ENCODE measurements around the gene SYT11.
"Not testable (repeated sequence)": the region's sequence is repeated elsewhere in the genome, so short reads cannot be mapped to it uniquely, and the experiment has no call there.

SYT11 gene

DNA sequence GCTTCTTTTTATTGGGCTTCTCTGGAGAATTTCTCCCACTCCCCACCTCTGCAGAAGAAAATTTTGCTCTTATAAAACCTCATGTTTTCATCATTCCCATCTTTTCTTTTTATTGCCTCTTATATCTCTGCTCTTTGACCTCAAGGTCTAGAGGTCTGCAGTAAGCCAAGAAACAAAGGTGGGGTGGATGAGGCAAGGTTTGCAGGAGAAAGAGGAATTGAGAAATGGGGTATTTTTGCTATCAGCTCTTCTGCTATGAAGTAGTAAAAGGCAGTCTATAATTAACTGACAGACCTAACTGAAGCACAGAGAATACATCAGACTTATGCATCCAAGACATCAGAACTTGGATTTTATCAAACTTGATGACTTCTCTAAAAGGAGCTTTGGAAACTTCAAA is 22.9 kb downstream of the SYT11 start:
- no peaks in the 10 kb centered on the region for H3K36me3 ChIP-seq (ENCODE audit: control insufficient read depth, insufficient read depth, low read length)
- H3K4me1 ChIP-seq (ENCODE audit: control insufficient read depth, insufficient read depth, low read length, poor library complexity, severe bottlenecking), result no peaks in the 10 kb centered on the region
- no peak overlapping the region for H3K27ac ChIP-seq (ENCODE audit: insufficient read depth, low read length, poor library complexity, severe bottlenecking)

GRCh38 chr1:155882766-155883165 is 23.4 kb downstream of the SYT11 start:
- no peak overlapping the region for H3K27ac ChIP-seq (ENCODE audit: insufficient read depth, low read length, poor library complexity, severe bottlenecking)
- no peak for DNase-seq
- no peak overlapping the region for H3K4me3 ChIP-seq (ENCODE audit: insufficient read depth, low read depth, low read length, poor library complexity, severe bottlenecking)
- no peaks in the 10 kb centered on the region for H3K4me1 ChIP-seq (ENCODE audit: control insufficient read depth, insufficient read depth, low read length, poor library complexity, severe bottlenecking)
- no peaks in the 10 kb centered on the region for H3K36me3 ChIP-seq (ENCODE audit: control insufficient read depth, insufficient read depth, low read length)
- H3K27me3 ChIP-seq (replicated peaks; ENCODE audit: control insufficient read depth, insufficient read depth, low read length, poor library complexity, severe bottlenecking), result no peaks in the 10 kb centered on the region
- H3K9me3 ChIP-seq (ENCODE audit: control insufficient read depth, low read length), result no peaks in the 10 kb centered on the region

More for the DNA sequence above, 22.9 kb downstream of the SYT11 start:
- no peak for DNase-seq
- H3K27me3 ChIP-seq (replicated peaks; ENCODE audit: control insufficient read depth, insufficient read depth, low read length, poor library complexity, severe bottlenecking), result no peaks in the 10 kb centered on the region
- no peaks in the 10 kb centered on the region for H3K9me3 ChIP-seq (ENCODE audit: control insufficient read depth, low read length)
- H3K4me3 ChIP-seq (ENCODE audit: insufficient read depth, low read depth, low read length, poor library complexity, severe bottlenecking), result no peak overlapping the region

DNA sequence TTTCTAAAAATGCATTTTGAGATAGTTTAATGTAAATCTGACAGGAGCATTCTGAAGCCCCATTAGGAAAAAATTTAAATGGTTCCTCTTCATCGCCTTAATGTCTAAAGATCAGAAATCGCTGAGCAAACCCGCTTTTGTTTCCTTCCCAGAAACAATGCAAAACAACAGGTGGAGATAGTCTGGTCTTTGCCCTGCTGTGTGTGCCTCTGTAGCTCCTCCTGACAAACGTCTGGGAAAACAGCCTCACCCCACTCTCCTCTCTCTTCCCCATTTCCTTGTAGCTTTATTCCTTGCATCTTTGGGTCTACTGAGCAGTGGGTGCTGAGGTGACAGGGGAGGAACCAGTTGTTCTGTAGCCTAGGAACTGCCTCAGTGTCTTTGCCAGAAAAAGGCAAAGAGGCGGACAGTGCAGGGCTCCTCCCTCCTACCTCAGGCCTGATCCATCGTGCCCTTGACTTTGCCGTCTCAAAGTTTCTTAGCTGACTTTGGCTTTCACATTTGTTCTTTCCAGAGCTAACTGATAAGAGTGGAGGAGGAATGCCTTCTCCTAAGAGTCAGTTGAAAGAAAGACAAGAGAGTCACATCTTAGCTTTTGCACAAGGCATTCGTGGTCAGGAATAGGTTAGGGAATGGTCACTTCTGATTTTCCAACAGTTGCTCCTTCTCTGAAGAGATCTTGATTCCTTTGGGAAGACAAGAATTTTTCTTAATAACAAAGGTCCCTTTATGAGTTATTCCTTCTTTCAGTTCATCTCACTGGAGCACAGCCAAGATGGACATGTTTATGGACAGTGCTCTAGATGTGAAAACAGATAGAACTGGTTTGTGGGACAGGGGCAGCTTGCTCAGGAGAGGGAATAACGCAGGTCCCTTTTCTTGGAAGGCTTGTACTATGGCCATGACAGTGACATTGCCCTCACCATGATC is 24.9 kb downstream of the SYT11 start:
- Histone ChIP-seq H3K36me3 (ENCODE audit: control insufficient read depth, insufficient read depth, low read length) (no peaks in the 10 kb centered on the region), H3K27ac (ENCODE audit: insufficient read depth, low read length, poor library complexity, severe bottlenecking) (no peak overlapping the region), H3K27me3 (replicated peaks; ENCODE audit: control insufficient read depth, insufficient read depth, low read length, poor library complexity, severe bottlenecking) (no peaks in the 10 kb centered on the region), H3K4me1 (ENCODE audit: control insufficient read depth, insufficient read depth, low read length, poor library complexity, severe bottlenecking) (no peaks in the 10 kb centered on the region), H3K9me3 (ENCODE audit: control insufficient read depth, low read length) (no peaks in the 10 kb centered on the region), H3K4me3 (ENCODE audit: insufficient read depth, low read depth, low read length, poor library complexity, severe bottlenecking) (no peak overlapping the region)
- DNase-seq, result no peak

DNA sequence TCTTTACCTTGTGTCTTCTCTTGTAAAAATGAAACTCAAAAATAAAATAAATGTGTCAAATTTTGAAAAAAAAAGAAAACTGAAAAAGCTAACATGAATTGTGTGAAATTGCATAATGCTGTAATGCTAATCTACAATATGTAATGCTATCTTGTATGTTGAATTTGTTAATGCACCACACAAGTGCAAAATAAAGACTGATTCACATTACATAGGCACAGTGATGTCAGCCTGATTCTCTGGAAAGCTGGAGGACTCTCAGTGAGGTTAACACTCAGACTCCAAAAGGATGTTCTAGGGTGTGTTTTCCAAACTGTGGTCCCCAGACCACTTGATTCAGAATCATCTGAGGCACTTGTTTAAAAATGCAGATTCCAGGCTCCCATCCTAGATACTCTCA is 25.6 kb downstream of the SYT11 start:
- no peak for DNase-seq

GRCh38 chr1:155888481-155888880 is 29.1 kb downstream of the SYT11 start:
- Histone ChIP-seq H3K27ac (ENCODE audit: insufficient read depth, low read length, poor library complexity, severe bottlenecking) (no peak overlapping the region), H3K36me3 (ENCODE audit: control insufficient read depth, insufficient read depth, low read length) (no peaks in the 10 kb centered on the region), H3K4me1 (ENCODE audit: control insufficient read depth, insufficient read depth, low read length, poor library complexity, severe bottlenecking) (peaks cover 2% of the 10 kb centered on the region), H3K4me3 (ENCODE audit: insufficient read depth, low read depth, low read length, poor library complexity, severe bottlenecking) (no peak overlapping the region), H3K27me3 (replicated peaks; ENCODE audit: control insufficient read depth, insufficient read depth, low read length, poor library complexity, severe bottlenecking) (no peaks in the 10 kb centered on the region), H3K9me3 (ENCODE audit: control insufficient read depth, low read length) (no peaks in the 10 kb centered on the region)
- DNase-seq, result no peak

More for the DNA sequence above, 25.6 kb downstream of the SYT11 start:
- no peaks in the 10 kb centered on the region for H3K9me3 ChIP-seq (ENCODE audit: control insufficient read depth, low read length)
- no peaks in the 10 kb centered on the region for H3K36me3 ChIP-seq (ENCODE audit: control insufficient read depth, insufficient read depth, low read length)
- no peaks in the 10 kb centered on the region for H3K27me3 ChIP-seq (replicated peaks; ENCODE audit: control insufficient read depth, insufficient read depth, low read length, poor library complexity, severe bottlenecking)
- H3K27ac ChIP-seq (ENCODE audit: insufficient read depth, low read length, poor library complexity, severe bottlenecking), result no peak overlapping the region
- H3K4me3 ChIP-seq (ENCODE audit: insufficient read depth, low read depth, low read length, poor library complexity, severe bottlenecking), result no peak overlapping the region
- no peaks in the 10 kb centered on the region for H3K4me1 ChIP-seq (ENCODE audit: control insufficient read depth, insufficient read depth, low read length, poor library complexity, severe bottlenecking)

DNA sequence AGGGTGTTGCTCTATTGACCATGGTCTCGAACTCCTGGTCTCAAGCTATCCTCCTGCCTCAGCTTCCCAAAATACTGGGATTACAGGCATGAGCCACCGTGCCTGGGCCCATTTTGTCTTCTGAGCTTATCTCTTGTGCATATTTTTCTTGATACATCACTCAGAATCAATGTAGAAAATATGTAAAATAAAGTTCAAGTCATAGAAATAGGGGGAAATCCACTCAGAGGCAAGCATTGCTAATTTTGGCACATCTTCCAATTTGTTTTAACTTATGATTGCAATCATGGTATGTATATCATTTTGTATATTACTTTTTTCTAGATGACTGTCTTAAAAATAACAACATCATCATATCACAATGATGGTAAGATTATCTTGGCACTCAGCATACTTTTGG is 30.2 kb downstream of the SYT11 start:
- no peak for DNase-seq
- Histone ChIP-seq H3K4me1 (ENCODE audit: control insufficient read depth, insufficient read depth, low read length, poor library complexity, severe bottlenecking) (peaks cover 3% of the 10 kb centered on the region), H3K27ac (ENCODE audit: insufficient read depth, low read length, poor library complexity, severe bottlenecking) (no peak overlapping the region), H3K36me3 (ENCODE audit: control insufficient read depth, insufficient read depth, low read length) (no peaks in the 10 kb centered on the region), H3K9me3 (ENCODE audit: control insufficient read depth, low read length) (no peaks in the 10 kb centered on the region), H3K4me3 (ENCODE audit: insufficient read depth, low read depth, low read length, poor library complexity, severe bottlenecking) (no peak overlapping the region), H3K27me3 (replicated peaks; ENCODE audit: control insufficient read depth, insufficient read depth, low read length, poor library complexity, severe bottlenecking) (no peaks in the 10 kb centered on the region)

DNA sequence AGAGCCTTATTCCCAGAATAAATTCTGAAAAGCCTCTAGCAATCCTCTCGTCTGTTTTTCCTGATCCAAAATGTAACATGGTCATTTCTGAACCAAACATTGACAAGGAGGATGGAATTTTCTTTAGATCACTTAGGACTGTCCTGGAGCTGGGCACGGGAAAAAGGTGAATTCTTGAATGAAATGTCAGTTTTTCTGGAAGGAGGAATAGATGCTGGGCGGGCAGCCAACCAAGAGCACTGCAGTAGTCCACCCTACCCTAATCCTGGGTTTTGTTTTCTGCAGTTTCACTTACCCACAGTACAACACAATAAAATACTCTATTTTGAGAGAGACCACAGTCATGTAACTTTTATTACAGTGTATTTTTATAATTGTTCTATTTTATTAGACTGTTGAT is 30.9 kb downstream of the SYT11 start:
- no peaks in the 10 kb centered on the region for H3K27me3 ChIP-seq (replicated peaks; ENCODE audit: control insufficient read depth, insufficient read depth, low read length, poor library complexity, severe bottlenecking)
- H3K9me3 ChIP-seq (ENCODE audit: control insufficient read depth, low read length), result no peaks in the 10 kb centered on the region
- no peaks in the 10 kb centered on the region for H3K36me3 ChIP-seq (ENCODE audit: control insufficient read depth, insufficient read depth, low read length)
- H3K4me3 ChIP-seq (ENCODE audit: insufficient read depth, low read depth, low read length, poor library complexity, severe bottlenecking), result no peak overlapping the region
- no peak for DNase-seq
- no peak overlapping the region for H3K27ac ChIP-seq (ENCODE audit: insufficient read depth, low read length, poor library complexity, severe bottlenecking)
- H3K4me1 ChIP-seq (ENCODE audit: control insufficient read depth, insufficient read depth, low read length, poor library complexity, severe bottlenecking), result peaks cover 3% of the 10 kb centered on the region

DNA sequence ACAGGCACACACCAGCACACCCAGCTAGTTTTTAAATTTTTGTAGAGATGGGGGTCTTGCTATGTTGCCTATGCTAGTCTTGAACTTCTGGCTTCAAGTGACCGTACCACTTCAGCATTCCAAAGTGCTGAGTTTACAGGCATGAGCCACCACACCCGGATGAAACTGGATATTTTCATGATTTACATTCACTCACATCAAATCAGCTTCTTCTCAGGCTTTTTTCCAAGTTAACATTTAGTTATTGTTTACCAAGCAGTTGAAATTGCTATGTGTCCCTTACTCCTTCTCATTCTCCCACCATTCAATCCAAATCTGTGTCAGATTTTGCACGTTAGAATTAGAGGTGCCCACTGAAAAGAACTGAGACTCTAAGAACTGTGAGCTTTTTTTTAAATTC is 33.4 kb downstream of the SYT11 start:
- no peak overlapping the region for H3K4me3 ChIP-seq (ENCODE audit: insufficient read depth, low read depth, low read length, poor library complexity, severe bottlenecking)
- no peaks in the 10 kb centered on the region for H3K9me3 ChIP-seq (ENCODE audit: control insufficient read depth, low read length)
- no peak overlapping the region for H3K27ac ChIP-seq (ENCODE audit: insufficient read depth, low read length, poor library complexity, severe bottlenecking)
- peaks cover 3% of the 10 kb centered on the region for H3K4me1 ChIP-seq (ENCODE audit: control insufficient read depth, insufficient read depth, low read length, poor library complexity, severe bottlenecking)
- no peaks in the 10 kb centered on the region for H3K36me3 ChIP-seq (ENCODE audit: control insufficient read depth, insufficient read depth, low read length)
- no peaks in the 10 kb centered on the region for H3K27me3 ChIP-seq (replicated peaks; ENCODE audit: control insufficient read depth, insufficient read depth, low read length, poor library complexity, severe bottlenecking)
- no peak for DNase-seq

DNA sequence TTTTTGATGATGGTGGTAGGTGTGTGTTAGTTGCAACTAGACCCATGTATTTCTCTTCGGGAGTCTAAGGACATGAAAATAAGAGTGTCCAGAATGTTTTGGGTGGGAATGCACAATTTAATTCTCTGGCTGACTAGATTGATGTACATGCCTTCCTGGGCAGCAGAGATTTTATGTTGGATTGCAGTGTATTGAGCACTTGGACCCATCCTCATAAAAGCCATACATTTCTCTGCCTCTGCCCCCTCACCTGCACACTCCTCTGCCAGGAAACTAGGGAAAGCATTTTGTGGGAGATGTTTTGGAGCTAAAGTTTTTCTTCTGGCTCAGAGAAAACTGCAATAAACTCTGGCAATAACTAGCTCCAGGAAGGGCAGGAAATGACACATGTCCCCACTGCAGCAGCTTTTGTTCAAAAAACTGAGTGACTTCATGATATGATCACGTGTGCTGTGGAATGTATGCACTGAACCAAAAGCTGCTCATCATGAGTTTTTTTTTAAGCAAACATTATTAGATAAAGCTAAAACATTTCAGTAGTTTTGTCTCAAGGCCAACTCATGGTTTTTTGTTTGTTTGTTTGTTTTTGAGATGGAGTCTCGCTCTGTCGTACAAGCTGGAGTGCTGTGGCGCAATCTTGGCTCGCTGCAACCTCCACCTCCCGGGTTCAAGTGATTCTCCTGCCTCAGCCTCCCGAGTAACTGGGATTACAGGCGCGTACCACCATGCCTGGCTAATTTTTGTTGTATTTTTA is 34.2 kb downstream of the SYT11 start:
- Histone ChIP-seq H3K36me3 (ENCODE audit: control insufficient read depth, insufficient read depth, low read length) (no peaks in the 10 kb centered on the region), H3K27ac (ENCODE audit: insufficient read depth, low read length, poor library complexity, severe bottlenecking) (no peak overlapping the region)

GRCh38 chr1:155895617-155896016 is 36.2 kb downstream of the SYT11 start:
- not testable (repeated sequence) for H3K27me3 ChIP-seq (replicated peaks; ENCODE audit: control insufficient read depth, insufficient read depth, low read length, poor library complexity, severe bottlenecking); DNase-seq; H3K9me3 ChIP-seq (ENCODE audit: control insufficient read depth, low read length); H3K27ac ChIP-seq (ENCODE audit: insufficient read depth, low read length, poor library complexity, severe bottlenecking); H3K4me1 ChIP-seq (ENCODE audit: control insufficient read depth, insufficient read depth, low read length, poor library complexity, severe bottlenecking); H3K4me3 ChIP-seq (ENCODE audit: insufficient read depth, low read depth, low read length, poor library complexity, severe bottlenecking)
- H3K36me3 ChIP-seq (ENCODE audit: control insufficient read depth, insufficient read depth, low read length), result peaks cover 17% of the 10 kb centered on the region

More for the DNA sequence above, 34.2 kb downstream of the SYT11 start:
- peaks cover 3% of the 10 kb centered on the region for H3K4me1 ChIP-seq (ENCODE audit: control insufficient read depth, insufficient read depth, low read length, poor library complexity, severe bottlenecking)
- H3K9me3 ChIP-seq (ENCODE audit: control insufficient read depth, low read length), result no peaks in the 10 kb centered on the region
- H3K4me3 ChIP-seq (ENCODE audit: insufficient read depth, low read depth, low read length, poor library complexity, severe bottlenecking), result no peak overlapping the region
- no peaks in the 10 kb centered on the region for H3K27me3 ChIP-seq (replicated peaks; ENCODE audit: control insufficient read depth, insufficient read depth, low read length, poor library complexity, severe bottlenecking)
- no peak for DNase-seq

Data from effector memory CD4-positive, alpha-beta T cell (primary cell).